GM23338 (cell line): ENCODE results near the gene ABCC3. TPM values are rescaled to one million over a fixed set of nuclear protein-coding genes. Genes with fewer than 3 reads are reported as not detected.
A peak's percentile ranks its signal among the peaks of the same experiment; 100 is the strongest.

Source experiments
- ATAC-seq: fragments of 200-7000 bp; cut with Tn5 transposase; 3 replicates; pipeline ENCODE4 v1.9.1; 2020
- DNase-seq: peaks from one replicate; pipeline ENCODE4 v3.0.0-alpha.2; 2015; ENCODE audit warnings: low spot score
- H2AFZ ChIP-seq: fragments of 200-600 bp; sonication (generic); 2 replicates; pipeline ENCODE4 v1.8.0; 2016; ENCODE audit warnings: antibody characterized with exemption, mild to moderate bottlenecking, moderate library complexity
- H3F3A ChIP-seq: fragments of 200-600 bp; sonication (generic); replicated peaks from 2 replicates; pipeline ENCODE4 v1.8.0; 2017; ENCODE audit warnings: antibody characterized with exemption, mixed run types, low read depth
- H3K27ac ChIP-seq: fragments of 200-600 bp; sonication (generic); 2 replicates; pipeline ENCODE4 v1.6.1; 2016; ENCODE audit warnings: low read depth
- H3K27me3 ChIP-seq: fragments of 200-600 bp; sonication (generic); 2 replicates; pipeline ENCODE4 v1.8.0; 2016; ENCODE audit warnings: mild to moderate bottlenecking, mixed run types, moderate library complexity; ENCODE audit not compliant: insufficient read depth
- H3K36me3 ChIP-seq: fragments of 200-600 bp; sonication (generic); 2 replicates; pipeline ENCODE4 v1.8.0; 2016; ENCODE audit warnings: mild to moderate bottlenecking; ENCODE audit not compliant: insufficient read depth
- H3K4me1 ChIP-seq: fragments of 200-600 bp; sonication (generic); 2 replicates; pipeline ENCODE4 v1.8.0; 2016; ENCODE audit warnings: mild to moderate bottlenecking, moderate library complexity; ENCODE audit not compliant: insufficient read depth
- H3K4me2 ChIP-seq: fragments of 200-600 bp; sonication (generic); 2 replicates; pipeline ENCODE4 v1.7.1; 2017; ENCODE audit warnings: mixed run types
- H3K4me3 ChIP-seq: fragments of 200-600 bp; sonication (generic); 2 replicates; pipeline ENCODE4 v1.6.1; 2016; ENCODE audit warnings: mixed run types
- H3K79me2 ChIP-seq: fragments of 200-600 bp; sonication (generic); replicated peaks from 2 replicates; pipeline ENCODE4 v1.8.0; 2017; ENCODE audit warnings: mild to moderate bottlenecking; ENCODE audit not compliant: insufficient read depth
- H3K9me2 ChIP-seq: fragments of 200-600 bp; sonication (generic); 2 replicates; pipeline ENCODE4 v1.8.0; 2017; ENCODE audit not compliant: insufficient read depth
- H4K20me1 ChIP-seq: fragments of 200-600 bp; sonication (generic); replicated peaks from 2 replicates; pipeline ENCODE4 v1.8.0; 2017; ENCODE audit warnings: mild to moderate bottlenecking; ENCODE audit not compliant: insufficient read depth
- H3K27ac Mint-ChIP-seq: 2 replicates; pipeline ENCODE4 v1.8.0; 2020; ENCODE audit warnings: inconsistent platforms, mild to moderate bottlenecking, moderate library complexity, mixed read lengths
- H3K27me3 Mint-ChIP-seq: 3 replicates; pipeline ENCODE4 v1.8.0; 2022; ENCODE audit warnings: low read depth, mild to moderate bottlenecking, moderate library complexity, mixed read lengths, inconsistent platforms; ENCODE audit not compliant: insufficient read depth, poor library complexity
- H3K36me3 Mint-ChIP-seq: 3 replicates; pipeline ENCODE4 v1.8.0; 2021; ENCODE audit warnings: low read depth, mild to moderate bottlenecking, inconsistent platforms, moderate library complexity, mixed read lengths
- H3K4me1 Mint-ChIP-seq: 3 replicates; pipeline ENCODE4 v1.8.0; 2020; ENCODE audit warnings: mild to moderate bottlenecking, inconsistent platforms, mixed read lengths
- H3K4me3 Mint-ChIP-seq: 3 replicates; pipeline ENCODE4 v1.8.0; 2021; ENCODE audit warnings: moderate library complexity, mild to moderate bottlenecking, inconsistent platforms, mixed read lengths
- H3K9me3 Mint-ChIP-seq: 3 replicates; pipeline ENCODE4 v1.8.0; 2020; ENCODE audit warnings: moderate library complexity, mild to moderate bottlenecking, inconsistent platforms, mixed read lengths
- CREB1 ChIP-seq: fragments of 250-450 bp; sonication (Bioruptor Pico); IDR thresholded peaks from 2 replicates; pipeline ENCODE4 v1.5.0; 2020; ENCODE audit warnings: low read depth, mild to moderate bottlenecking, moderate library complexity
- CTCF ChIP-seq, 2 experiments: fragments of 200-600 bp in 1 of 2; sonication (generic) in 1 of 2; conservative IDR thresholded peaks; 2 replicates each; pipeline versions ENCODE4 v1.5.1 to v1.6.1; 2016 to 2017; ENCODE audit warnings: antibody characterized with exemption in 2 of 2, low read depth in 2 of 2, mild to moderate bottlenecking in 2 of 2, moderate library complexity in 1 of 2
- ETS1 ChIP-seq: IDR thresholded peaks from 2 replicates; pipeline ENCODE4 v1.6.1; 2016; ENCODE audit warnings: antibody characterized with exemption
- EZH2 ChIP-seq: fragments of 200-600 bp; sonication (generic); IDR thresholded peaks from one replicate; pipeline ENCODE4 v1.8.0; 2017; ENCODE audit warnings: antibody characterized with exemption, mild to moderate bottlenecking, low read depth; ENCODE audit not compliant: unreplicated experiment
- EZH2phosphoT487 ChIP-seq: fragments of 200-600 bp; sonication (generic); IDR thresholded peaks from one replicate; pipeline ENCODE4 v1.8.1; 2018; ENCODE audit warnings: antibody characterized with exemption; ENCODE audit not compliant: unreplicated experiment
- JUNB ChIP-seq: IDR thresholded peaks from one replicate; pipeline ENCODE4 v1.6.1; 2016; ENCODE audit warnings: antibody characterized with exemption; ENCODE audit not compliant: unreplicated experiment
- NANOG ChIP-seq: IDR thresholded peaks from 2 replicates; pipeline ENCODE4 v1.6.1; 2016; ENCODE audit warnings: antibody characterized with exemption, borderline replicate concordance
- POLR2AphosphoS5 ChIP-seq: IDR thresholded peaks from 2 replicates; pipeline ENCODE4 v1.6.1; 2016; ENCODE audit warnings: antibody characterized with exemption, low read depth
- STAT1 ChIP-seq: IDR thresholded peaks from one replicate; pipeline ENCODE4 v1.6.1; 2016; ENCODE audit warnings: antibody characterized with exemption; ENCODE audit not compliant: unreplicated experiment
- ZNF114 ChIP-seq: fragments of 250-450 bp; sonication (Bioruptor Pico); IDR thresholded peaks from 2 replicates; pipeline ENCODE4 v1.5.0; 2020; ENCODE audit warnings: mild to moderate bottlenecking, moderate library complexity
- ZNF331 ChIP-seq: fragments of 250-450 bp; sonication (Bioruptor Pico); IDR thresholded peaks from 2 replicates; pipeline ENCODE4 v1.5.0; 2020; ENCODE audit warnings: low read depth, mild to moderate bottlenecking, moderate library complexity
- polyA plus RNA-seq: library from polyadenylated mRNA; unstranded; fragments of >200 nt; fragmentation: Nextera tagmentation; extraction: Ambion mirVana; gene quantifications from 2 replicates; pipeline ENCODE4 v1.2.1, GENCODE V29; 2016
- total RNA-seq: library from RNA; depleted of rRNA; stranded (reverse); fragments of >200 nt; shearing (Covaris generic); gene quantifications from 2 replicates; pipeline ENCODE4 v1.2.3, GENCODE V29; 2014
- TF ChIP-seq, protein P1 (sequence below): IDR thresholded peaks from one replicate; pipeline ENCODE4 v1.6.1; 2018; ENCODE audit warnings: antibody characterized with exemption; ENCODE audit not compliant: unreplicated experiment

ABCC3 gene
- total and polyA plus RNA-seq, 2 experiments from 2014 or later = not detected

GRCh38 chr17:50681263-50682200 lies 46.9 kb downstream of the ABCC3 start:
- Histone ChIP-seq H3K27me3 (no peaks in the 10 kb centered on the region), H3K9me2 (no peaks in the 10 kb centered on the region), H3K36me3 (no peaks in the 10 kb centered on the region), H3K27ac (no peak overlapping the region), H3K4me3 (no peak overlapping the region), H3K4me2 (no peak overlapping the region), H3F3A (no peaks in the 10 kb centered on the region), H4K20me1 (no peaks in the 10 kb centered on the region), H3K4me1 (0 out of 2 replicates have a peak, but pooled peaks cover 1% of the 10 kb centered on the region), H3K79me2 (no peaks in the 10 kb centered on the region), H2AFZ (peak overlapping the region; percentile 63)
- no peaks in the 10 kb centered on the region for H3K9me3 Mint-ChIP-seq
- no peak overlapping the region for H3K4me3 Mint-ChIP-seq
- H3K27ac Mint-ChIP-seq = no peak overlapping the region
- peaks cover 21% of the 10 kb centered on the region for H3K4me1 Mint-ChIP-seq
- peaks cover 9% of the 10 kb centered on the region for H3K27me3 Mint-ChIP-seq
- H3K36me3 Mint-ChIP-seq = no peaks in the 10 kb centered on the region
- DNase-seq = peak; percentile 71
- ATAC-seq = peak; percentile 20
- TF ChIP-seq CTCF (conservative IDR thresholded peaks at IDR 0.05; ENCODE audit: low read depth in 2 of 2) (peak; percentile 28 to 59; a peak in 3 of 4 replicates), CREB1 (CRISPR knock-in tag) (no peak), EZH2phosphoT487 (no peak)

- Histone ChIP-seq H3K27me3 (no peaks in the 10 kb centered on the region), H3K36me3 (no peaks in the 10 kb centered on the region), H3K79me2 (no peaks in the 10 kb centered on the region), H4K20me1 (no peaks in the 10 kb centered on the region), H3K4me2 (no peak overlapping the region), H2AFZ (no peak overlapping the region), H3K9me2 (no peaks in the 10 kb centered on the region), H3F3A (no peaks in the 10 kb centered on the region), H3K27ac (no peak overlapping the region), H3K4me1 (0 out of 2 replicates have a peak, but pooled peaks cover 3% of the 10 kb centered on the region), H3K4me3 (no peak overlapping the region)
- H3K4me3 Mint-ChIP-seq = no peak overlapping the region; the same call in 2 of the 3 replicates
- H3K36me3 Mint-ChIP-seq = no peaks in the 10 kb centered on the region
- ATAC-seq (no peak), DNase-seq (no peak)
- peaks cover 22% of the 10 kb centered on the region for H3K4me1 Mint-ChIP-seq
- H3K9me3 Mint-ChIP-seq = no peaks in the 10 kb centered on the region
- peaks cover 7% of the 10 kb centered on the region for H3K27me3 Mint-ChIP-seq
- H3K27ac Mint-ChIP-seq = no peak overlapping the region
- TF ChIP-seq JUNB (no peak), EZH2phosphoT487 (no peak), ETS1 (no peak), POLR2AphosphoS5 (no peak), STAT1 (no peak), NANOG (no peak), ZNF331 (CRISPR knock-in tag) (no peak), CTCF (conservative IDR thresholded peaks at IDR 0.05; ENCODE audit: low read depth in 2 of 2) (no peak), ZNF114 (no peak), EZH2 (no peak), CREB1 (CRISPR knock-in tag) (no peak)
- TF ChIP-seq, protein P1, sequence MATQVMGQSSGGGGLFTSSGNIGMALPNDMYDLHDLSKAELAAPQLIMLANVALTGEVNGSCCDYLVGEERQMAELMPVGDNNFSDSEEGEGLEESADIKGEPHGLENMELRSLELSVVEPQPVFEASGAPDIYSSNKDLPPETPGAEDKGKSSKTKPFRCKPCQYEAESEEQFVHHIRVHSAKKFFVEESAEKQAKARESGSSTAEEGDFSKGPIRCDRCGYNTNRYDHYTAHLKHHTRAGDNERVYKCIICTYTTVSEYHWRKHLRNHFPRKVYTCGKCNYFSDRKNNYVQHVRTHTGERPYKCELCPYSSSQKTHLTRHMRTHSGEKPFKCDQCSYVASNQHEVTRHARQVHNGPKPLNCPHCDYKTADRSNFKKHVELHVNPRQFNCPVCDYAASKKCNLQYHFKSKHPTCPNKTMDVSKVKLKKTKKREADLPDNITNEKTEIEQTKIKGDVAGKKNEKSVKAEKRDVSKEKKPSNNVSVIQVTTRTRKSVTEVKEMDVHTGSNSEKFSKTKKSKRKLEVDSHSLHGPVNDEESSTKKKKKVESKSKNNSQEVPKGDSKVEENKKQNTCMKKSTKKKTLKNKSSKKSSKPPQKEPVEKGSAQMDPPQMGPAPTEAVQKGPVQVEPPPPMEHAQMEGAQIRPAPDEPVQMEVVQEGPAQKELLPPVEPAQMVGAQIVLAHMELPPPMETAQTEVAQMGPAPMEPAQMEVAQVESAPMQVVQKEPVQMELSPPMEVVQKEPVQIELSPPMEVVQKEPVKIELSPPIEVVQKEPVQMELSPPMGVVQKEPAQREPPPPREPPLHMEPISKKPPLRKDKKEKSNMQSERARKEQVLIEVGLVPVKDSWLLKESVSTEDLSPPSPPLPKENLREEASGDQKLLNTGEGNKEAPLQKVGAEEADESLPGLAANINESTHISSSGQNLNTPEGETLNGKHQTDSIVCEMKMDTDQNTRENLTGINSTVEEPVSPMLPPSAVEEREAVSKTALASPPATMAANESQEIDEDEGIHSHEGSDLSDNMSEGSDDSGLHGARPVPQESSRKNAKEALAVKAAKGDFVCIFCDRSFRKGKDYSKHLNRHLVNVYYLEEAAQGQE = no peak
These were observed 47.8 kb downstream of the ABCC3 start for GRCh38 chr17:50682441-50682840.
